SU-DHL-6 (cell line): ENCODE data around the gene TSLP.

Experiments used
- H2AFZ ChIP-seq: fragments of 200-600 bp; sonication (generic); 2 replicates; pipeline ENCODE4 v1.6.1; 2014; ENCODE audit warnings: low read depth, mild to moderate bottlenecking, moderate library complexity, mixed read lengths, antibody characterized with exemption, low read length; ENCODE audit not compliant: severe bottlenecking
- H3F3A ChIP-seq: fragments of 200-600 bp; shearing (Covaris generic); 2 replicates; pipeline ENCODE4 v1.6.0; 2016; ENCODE audit warnings: antibody characterized with exemption, mild to moderate bottlenecking; ENCODE audit not compliant: insufficient read depth
- H3K27ac ChIP-seq: fragments of 200-600 bp; sonication (generic); 2 replicates; pipeline ENCODE4 v1.5.1; 2016; ENCODE audit warnings: low read depth, mild to moderate bottlenecking, low read length, moderate library complexity, mixed read lengths
- H3K27me3 ChIP-seq: fragments of 200-600 bp; sonication (generic), shearing (Covaris generic); 2 replicates; pipeline ENCODE4 v1.6.0; 2014; ENCODE audit warnings: mild to moderate bottlenecking, low read length
- H3K36me3 ChIP-seq: fragments of 200-600 bp; sonication (generic); 2 replicates; pipeline ENCODE4 v1.6.1; 2014; ENCODE audit warnings: mild to moderate bottlenecking, low read length, mixed read lengths
- H3K4me2 ChIP-seq: fragments of 300-600, 200-600 bp; shearing (Covaris generic), sonication (generic); 2 replicates; pipeline ENCODE4 v1.6.0; 2014; ENCODE audit warnings: low read length, low read depth, mild to moderate bottlenecking; ENCODE audit not compliant: poor library complexity, severe bottlenecking
- H3K4me3 ChIP-seq: fragments of 200-600 bp; sonication (generic); 2 replicates; pipeline ENCODE4 v1.5.1; 2014; ENCODE audit warnings: antibody characterized with exemption, low read length, mild to moderate bottlenecking, mixed read lengths; ENCODE audit not compliant: insufficient read depth, poor library complexity, severe bottlenecking
- H3K79me2 ChIP-seq: fragments of 200-600 bp; sonication (generic); 2 replicates; pipeline ENCODE4 v1.6.1; 2014; ENCODE audit warnings: mild to moderate bottlenecking, low read length, moderate library complexity; ENCODE audit not compliant: insufficient read depth
- H3K9ac ChIP-seq: fragments of 200-600 bp; sonication (generic); 2 replicates; pipeline ENCODE4 v1.7.0; 2014; ENCODE audit warnings: mild to moderate bottlenecking, low read length
- H3K9me2 ChIP-seq: fragments of 200-600 bp; sonication (generic); replicated peaks from 2 replicates; pipeline ENCODE4 v1.6.1; 2014; ENCODE audit warnings: low read length; ENCODE audit not compliant: insufficient read depth
- H3K9me3 ChIP-seq: fragments of 200-600 bp; sonication (generic); 2 replicates; pipeline ENCODE4 v1.6.1; 2014; ENCODE audit warnings: low read length, mixed read lengths; ENCODE audit not compliant: insufficient read depth
- H4K20me1 ChIP-seq: fragments of 200-600 bp; sonication (generic); 2 replicates; pipeline ENCODE4 v1.6.1; 2014; ENCODE audit warnings: low read depth, mild to moderate bottlenecking, antibody characterized with exemption, low read length, moderate library complexity, mixed read lengths
- EZH2phosphoT487 ChIP-seq: fragments of 200-600 bp; sonication (generic), shearing (Covaris generic); conservative IDR thresholded peaks from 2 replicates; pipeline ENCODE4 v1.6.1; 2018; ENCODE audit warnings: mild to moderate bottlenecking, antibody characterized with exemption, low read length, moderate library complexity, mixed read lengths
- TF ChIP-seq, protein P1 (sequence below): fragments of 200-600 bp; sonication (generic); IDR thresholded peaks from one replicate; pipeline ENCODE4 v1.5.1; 2017; ENCODE audit warnings: antibody characterized with exemption, mild to moderate bottlenecking, low read length, moderate library complexity; ENCODE audit not compliant: insufficient read depth, poor library complexity, severe bottlenecking

The TSLP gene

DNA sequence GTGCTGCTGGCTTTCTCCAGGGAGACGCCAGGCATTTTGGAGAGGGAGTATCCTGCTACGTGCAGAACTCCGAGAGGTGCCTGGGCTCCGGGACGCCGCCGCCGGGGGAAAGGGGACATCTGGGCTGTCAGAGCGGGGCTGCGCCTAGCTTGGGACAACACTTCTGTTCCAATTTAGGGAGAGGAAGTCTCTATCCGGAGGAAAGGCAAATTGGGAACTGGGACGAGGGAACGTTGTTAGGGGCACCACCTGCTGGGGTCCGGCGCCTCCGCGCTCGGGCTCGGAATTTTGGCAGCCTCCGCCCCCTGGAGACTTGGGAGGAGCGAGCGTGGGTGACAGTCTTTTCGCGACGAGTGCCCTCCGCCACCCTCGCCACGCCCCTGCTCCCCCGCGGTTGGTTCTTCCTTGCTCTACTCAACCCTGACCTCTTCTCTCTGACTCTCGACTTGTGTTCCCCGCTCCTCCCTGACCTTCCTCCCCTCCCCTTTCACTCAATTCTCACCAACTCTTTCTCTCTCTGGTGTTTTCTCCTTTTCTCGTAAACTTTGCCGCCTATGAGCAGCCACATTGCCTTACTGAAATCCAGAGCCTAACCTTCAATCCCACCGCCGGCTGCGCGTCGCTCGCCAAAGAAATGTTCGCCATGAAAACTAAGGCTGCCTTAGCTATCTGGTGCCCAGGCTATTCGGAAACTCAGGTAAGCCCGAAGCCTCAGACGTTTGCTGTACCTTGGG, 1.6 kb downstream of the TSLP start:
- Histone ChIP-seq H3K4me2 (peak overlapping the region; percentile 83), H3F3A (no peaks in the 10 kb centered on the region), H3K9me3 (no peaks in the 10 kb centered on the region), H2AFZ (peak overlapping the region; percentile 96), H3K27me3 (no peaks in the 10 kb centered on the region), H3K79me2 (no peaks in the 10 kb centered on the region), H3K4me3 (peak overlapping the region; percentile 76), H4K20me1 (no peaks in the 10 kb centered on the region), H3K9me2 (no peaks in the 10 kb centered on the region), H3K27ac (no peak overlapping the region), H3K36me3 (no peaks in the 10 kb centered on the region), H3K9ac (peak overlapping the region; percentile 63)
- TF ChIP-seq, protein P1, sequence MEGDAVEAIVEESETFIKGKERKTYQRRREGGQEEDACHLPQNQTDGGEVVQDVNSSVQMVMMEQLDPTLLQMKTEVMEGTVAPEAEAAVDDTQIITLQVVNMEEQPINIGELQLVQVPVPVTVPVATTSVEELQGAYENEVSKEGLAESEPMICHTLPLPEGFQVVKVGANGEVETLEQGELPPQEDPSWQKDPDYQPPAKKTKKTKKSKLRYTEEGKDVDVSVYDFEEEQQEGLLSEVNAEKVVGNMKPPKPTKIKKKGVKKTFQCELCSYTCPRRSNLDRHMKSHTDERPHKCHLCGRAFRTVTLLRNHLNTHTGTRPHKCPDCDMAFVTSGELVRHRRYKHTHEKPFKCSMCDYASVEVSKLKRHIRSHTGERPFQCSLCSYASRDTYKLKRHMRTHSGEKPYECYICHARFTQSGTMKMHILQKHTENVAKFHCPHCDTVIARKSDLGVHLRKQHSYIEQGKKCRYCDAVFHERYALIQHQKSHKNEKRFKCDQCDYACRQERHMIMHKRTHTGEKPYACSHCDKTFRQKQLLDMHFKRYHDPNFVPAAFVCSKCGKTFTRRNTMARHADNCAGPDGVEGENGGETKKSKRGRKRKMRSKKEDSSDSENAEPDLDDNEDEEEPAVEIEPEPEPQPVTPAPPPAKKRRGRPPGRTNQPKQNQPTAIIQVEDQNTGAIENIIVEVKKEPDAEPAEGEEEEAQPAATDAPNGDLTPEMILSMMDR = no peak
- TF ChIP-seq EZH2phosphoT487 = no peak

DNA sequence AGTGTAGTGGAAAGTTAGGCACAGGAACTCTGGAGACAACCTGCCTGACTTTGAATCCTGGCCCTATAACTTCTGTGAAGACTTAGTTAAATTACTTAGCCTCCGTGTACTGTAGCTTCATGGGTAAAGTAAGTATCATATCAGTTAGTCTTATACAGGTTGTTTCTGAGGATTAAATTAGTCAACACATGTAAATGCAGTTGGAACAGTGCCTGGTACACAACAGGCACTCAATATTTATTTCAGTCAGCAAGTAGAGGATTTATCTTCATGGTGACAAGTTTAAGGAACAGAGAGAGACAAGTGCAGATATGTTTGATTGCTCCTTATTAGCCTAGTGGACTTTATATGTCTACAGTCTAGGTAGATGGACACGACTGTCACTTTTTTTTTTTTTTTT, 2.7 kb downstream of the TSLP start:
- peak overlapping the region; percentile 76 for H3K4me3 ChIP-seq
- H2AFZ ChIP-seq = no peak overlapping the region
- no peaks in the 10 kb centered on the region for H3K9me2 ChIP-seq
- H3K27ac ChIP-seq = no peak overlapping the region
- H3K4me2 ChIP-seq = peak overlapping the region; percentile 83
- H3K27me3 ChIP-seq = no peaks in the 10 kb centered on the region
- H3K79me2 ChIP-seq = no peaks in the 10 kb centered on the region
- H3K9me3 ChIP-seq = no peaks in the 10 kb centered on the region
- TF ChIP-seq, protein P1 = no peak
- TF ChIP-seq EZH2phosphoT487 = no peak
- H3K36me3 ChIP-seq = no peaks in the 10 kb centered on the region
- H3F3A ChIP-seq = no peaks in the 10 kb centered on the region
- H3K9ac ChIP-seq = peak overlapping the region; percentile 63; the same call in 1 of the 2 replicates
- H4K20me1 ChIP-seq = no peaks in the 10 kb centered on the region

DNA sequence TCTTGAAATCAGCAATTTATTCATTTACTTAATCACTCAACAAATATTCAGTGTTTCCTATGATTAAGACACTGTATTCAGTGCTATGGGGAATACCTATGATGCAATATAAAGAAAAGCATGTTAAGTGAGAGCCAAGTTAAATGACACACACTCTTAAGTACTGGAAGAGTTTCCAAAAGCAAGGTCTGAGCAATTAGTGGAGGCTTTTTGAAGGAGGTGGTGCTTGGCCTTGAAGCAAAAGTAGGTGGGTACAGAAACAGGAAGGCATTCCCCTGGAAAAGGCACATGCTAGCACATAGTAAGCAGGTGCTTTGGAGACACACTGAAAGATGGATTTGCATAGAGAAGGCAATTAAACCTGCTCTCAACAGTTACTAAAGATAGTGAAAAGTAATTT, 4.0 kb downstream of the TSLP start:
- H3K4me2 ChIP-seq = no peak overlapping the region
- H3K9me3 ChIP-seq = no peaks in the 10 kb centered on the region
- H4K20me1 ChIP-seq = no peaks in the 10 kb centered on the region
- no peaks in the 10 kb centered on the region for H3F3A ChIP-seq
- H3K36me3 ChIP-seq = no peaks in the 10 kb centered on the region
- H3K27ac ChIP-seq = no peak overlapping the region
- no peak overlapping the region for H2AFZ ChIP-seq
- no peak overlapping the region for H3K4me3 ChIP-seq
- H3K27me3 ChIP-seq = no peaks in the 10 kb centered on the region
- H3K9ac ChIP-seq = no peak overlapping the region
- TF ChIP-seq, protein P1 = no peak
- no peak for TF ChIP-seq EZH2phosphoT487
- H3K79me2 ChIP-seq = no peaks in the 10 kb centered on the region
- no peaks in the 10 kb centered on the region for H3K9me2 ChIP-seq
